IPS DF 4.7 (cell line): ENCODE results near the gene PRKG1.
"Not testable (repeated sequence)": the region's sequence is repeated elsewhere in the genome, so short reads cannot be mapped to it uniquely, and the experiment has no call there.

Source experiments
- DNase-seq: peaks from one replicate; pipeline ENCODE4 v3.0.0-alpha.2; 2013; ENCODE audit warnings: low spot score; ENCODE audit errors: extremely low read depth

PRKG1 gene

DNA sequence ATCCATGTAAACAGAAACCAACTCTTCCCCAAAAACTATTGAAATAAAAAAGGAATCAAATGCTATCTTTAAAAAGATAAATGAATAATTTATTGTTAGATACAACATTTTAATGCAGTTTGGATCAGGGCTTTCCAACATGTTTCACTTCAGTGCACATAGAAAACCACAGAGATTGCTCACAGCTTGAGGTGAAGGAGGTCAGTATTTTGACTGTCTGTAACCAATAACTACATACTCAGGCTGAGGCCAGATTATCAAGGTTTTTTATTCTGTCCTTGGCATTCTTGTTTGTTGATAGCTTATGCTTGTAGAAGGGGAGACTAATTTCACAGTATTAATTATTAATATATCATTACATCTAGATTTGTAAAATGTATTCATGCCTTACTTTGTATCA lies 195.5 kb downstream of the PRKG1 start:
- DNase-seq: no peak

DNA sequence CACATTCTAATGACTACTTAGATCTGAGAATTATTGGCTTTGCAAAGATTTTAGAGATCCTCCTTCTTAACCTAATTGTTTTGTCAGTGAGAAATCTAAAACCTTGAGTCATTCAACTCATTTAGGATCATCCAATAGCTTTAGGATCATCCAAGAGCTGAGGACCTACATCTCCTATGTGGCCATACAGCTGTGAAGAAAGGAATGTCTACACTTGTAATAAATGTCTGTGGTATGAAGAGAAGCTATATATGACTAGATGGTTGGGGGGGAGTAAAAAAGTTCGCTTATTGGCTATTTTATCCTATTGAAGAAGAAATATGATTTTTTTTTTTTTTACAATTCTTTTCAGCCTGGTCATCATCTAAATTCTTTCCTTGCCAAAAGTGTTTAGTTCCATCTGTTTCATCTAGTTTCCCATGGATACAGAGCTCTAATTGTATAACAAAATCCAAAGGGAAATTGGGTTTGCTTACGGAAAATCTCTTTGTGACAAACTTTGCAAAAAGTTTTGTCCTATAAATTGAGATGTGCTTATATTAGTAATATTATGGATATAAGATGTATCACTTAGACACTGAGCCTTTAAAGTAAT lies 196.7 kb downstream of the PRKG1 start:
- no peak for DNase-seq

- DNase-seq: not testable (repeated sequence)
Observed at GRCh38 chr10:51272099-51272498, 197.8 kb downstream of the PRKG1 start.

DNA sequence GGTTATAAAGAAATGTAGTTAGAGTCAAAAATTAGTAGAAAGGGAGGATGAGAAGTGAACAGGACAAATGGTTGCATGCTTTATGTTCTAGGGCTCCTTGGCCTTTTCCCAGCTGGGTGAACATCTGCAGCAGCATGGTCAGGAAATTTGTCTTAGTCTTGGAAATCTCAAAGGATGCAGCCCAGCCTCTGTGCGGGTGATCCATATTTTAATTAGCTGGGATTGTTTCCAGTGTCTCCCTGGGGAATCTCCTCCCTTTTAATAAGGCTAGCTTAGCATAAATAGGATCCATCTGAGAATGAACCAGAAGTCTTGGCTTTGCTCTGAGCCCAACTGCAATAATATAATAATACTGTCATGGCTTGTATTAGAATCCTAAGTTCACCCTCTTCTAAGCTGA lies 198.3 kb downstream of the PRKG1 start:
- no peak for DNase-seq

GRCh38 chr10:51273574-51273973 lies 199.3 kb downstream of the PRKG1 start:
- no peak for DNase-seq

GRCh38 chr10:51276097-51276496 lies 201.8 kb downstream of the PRKG1 start:
- DNase-seq: not testable (repeated sequence)

DNA sequence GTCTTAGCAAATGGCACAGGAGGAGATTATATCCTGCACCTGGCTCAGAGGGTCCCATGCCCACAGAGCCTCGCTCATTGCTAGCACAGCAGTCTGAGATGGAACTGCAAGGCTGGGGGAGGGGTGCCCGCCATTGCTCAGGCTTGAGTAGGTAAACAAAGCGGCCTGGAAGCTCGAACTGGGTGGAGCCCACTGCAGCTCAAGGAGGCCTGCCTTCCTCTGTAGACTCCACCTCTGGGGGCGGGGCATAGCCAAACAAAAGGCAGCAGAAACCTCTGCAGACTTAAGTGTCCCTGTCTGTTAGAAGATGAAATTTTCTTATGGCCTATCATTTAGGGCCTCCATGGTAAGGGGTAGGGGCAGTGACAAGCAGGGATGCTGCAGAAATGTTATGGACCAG lies 207.1 kb downstream of the PRKG1 start:
- DNase-seq: not testable (repeated sequence)

DNA sequence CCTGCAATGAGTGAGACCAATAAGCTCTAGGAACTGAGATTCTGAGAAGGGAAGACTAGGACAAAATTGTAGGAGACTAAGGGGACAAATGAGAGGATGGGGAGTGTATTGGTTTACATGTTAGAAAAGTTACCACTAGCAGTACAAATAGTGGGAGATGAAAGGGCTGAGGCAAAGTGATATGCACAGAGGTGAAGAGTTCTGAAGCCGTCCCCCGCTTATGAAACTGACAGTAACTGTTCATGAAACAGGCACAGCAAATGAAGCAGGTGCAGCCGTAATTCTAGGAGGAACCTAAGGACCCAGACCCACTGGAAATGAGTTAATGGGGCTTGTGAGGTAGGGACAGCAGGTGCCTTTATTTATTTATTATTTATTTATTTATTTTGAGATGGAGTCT lies 211.3 kb downstream of the PRKG1 start:
- DNase-seq: no peak

DNA sequence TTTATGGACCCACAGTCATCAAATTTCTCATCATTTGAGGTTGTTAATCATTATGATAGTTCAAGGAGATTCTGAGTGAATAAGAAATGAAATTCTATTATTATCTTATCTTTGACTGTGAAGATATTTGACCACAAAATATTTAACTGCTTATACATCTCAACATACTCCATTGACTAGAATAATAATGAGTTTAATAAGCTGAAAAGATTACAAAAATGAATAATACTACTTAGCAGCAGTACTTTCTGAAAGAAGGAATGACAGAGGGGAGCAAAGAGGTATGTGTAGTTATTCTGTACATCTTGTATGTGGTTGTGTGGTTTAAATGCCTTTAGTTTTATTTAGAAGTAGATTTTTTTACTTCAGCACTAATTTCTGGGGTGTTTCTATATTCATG lies 214.2 kb downstream of the PRKG1 start:
- no peak for DNase-seq

DNA sequence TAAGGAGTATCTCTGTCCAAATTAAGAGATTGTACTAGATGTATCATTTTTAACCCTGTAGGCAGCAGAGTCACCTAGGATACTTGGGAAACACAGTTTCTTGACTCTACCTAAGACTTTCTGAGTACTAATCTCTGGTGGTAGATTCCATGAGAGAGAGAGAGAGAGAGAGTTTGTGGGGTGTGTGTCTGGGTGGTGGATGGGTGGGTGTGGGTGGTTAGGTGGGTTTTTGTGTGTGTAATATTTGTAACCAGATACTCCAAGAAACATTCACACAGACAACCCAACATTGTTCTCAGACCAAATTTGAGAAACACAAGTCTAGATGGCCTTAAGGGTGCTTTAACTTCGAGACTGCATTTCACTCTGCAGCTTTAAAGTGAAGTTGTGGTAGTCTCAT lies 215.2 kb downstream of the PRKG1 start:
- no peak for DNase-seq

GRCh38 chr10:51291961-51292360 lies 217.7 kb downstream of the PRKG1 start:
- no peak for DNase-seq

GRCh38 chr10:51297438-51297837 lies 223.2 kb downstream of the PRKG1 start:
- DNase-seq: no peak

DNA sequence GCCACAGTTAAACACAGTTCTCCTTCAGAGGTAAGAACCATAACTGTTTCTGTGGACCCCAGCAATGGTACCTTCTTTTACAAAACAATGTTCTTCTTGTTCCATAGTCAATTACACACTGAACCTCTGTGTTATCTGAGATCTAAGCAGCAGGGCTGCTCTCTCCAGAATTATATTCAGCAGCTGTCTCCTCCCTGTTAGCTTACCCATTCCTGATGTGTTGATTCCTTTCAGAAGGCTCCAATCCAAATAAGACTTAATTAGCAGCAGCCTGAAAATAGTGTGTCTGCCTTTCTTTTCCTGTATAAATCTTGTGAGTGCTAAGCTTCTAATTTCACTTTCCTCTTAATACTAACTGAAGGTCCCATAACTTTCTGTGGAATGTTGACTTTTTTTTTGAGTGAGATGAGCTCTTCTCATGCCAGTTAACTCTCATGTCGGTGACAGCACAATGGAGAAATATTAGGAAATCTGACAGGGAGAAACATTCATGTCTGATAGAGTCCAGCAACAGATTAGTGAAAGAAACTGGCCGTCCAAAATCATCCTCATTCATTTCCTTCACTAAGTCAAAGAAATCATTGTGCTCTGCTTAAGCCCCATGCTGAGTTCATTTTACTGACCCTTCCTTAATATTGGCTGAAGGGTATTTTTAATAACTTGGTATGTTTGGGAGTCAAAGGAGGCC lies 226.5 kb downstream of the PRKG1 start:
- no peak for DNase-seq

GRCh38 chr10:51301644-51302043 lies 227.4 kb downstream of the PRKG1 start:
- DNase-seq: no peak

DNA sequence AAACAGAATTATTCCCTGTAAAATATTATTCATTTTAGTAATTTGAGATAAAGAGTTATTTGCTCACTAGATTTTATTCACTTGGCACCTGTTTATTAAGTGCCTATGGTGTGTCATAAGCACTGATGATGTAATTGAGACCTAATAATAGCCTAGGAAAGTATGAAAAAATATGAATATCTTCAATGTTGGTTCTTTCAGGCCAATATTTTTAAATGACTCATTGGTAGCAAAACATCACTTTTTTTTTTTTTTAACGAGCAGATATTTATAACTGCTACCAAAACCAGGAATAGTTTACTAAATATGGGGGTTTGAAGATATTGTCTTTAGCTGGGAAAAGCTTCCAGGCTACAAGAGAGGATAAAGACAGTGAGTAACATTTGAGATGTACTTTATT lies 228.0 kb downstream of the PRKG1 start:
- no peak for DNase-seq

GRCh38 chr10:51308116-51308515 lies 233.8 kb downstream of the PRKG1 start:
- DNase-seq: no peak

DNA sequence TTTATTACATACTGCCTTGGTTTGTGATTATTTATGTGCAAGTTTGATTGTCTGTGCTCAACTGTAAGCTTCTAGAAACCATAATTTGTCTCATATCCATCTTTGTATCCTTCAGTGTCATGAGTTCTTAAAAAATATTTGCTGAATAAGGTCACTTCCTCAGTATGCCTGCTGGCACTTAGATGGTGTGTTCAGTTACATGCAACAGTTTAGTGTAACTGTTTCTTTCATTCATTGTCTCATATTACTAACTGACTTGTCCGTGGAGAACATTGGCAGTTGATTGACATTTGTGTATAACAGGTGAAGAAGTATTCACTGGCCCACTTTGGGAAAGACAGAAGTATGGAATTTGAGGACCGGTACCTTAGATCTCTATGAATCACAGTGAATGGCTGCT lies 236.9 kb downstream of the PRKG1 start:
- no peak for DNase-seq

GRCh38 chr10:51312817-51313216 lies 238.5 kb downstream of the PRKG1 start:
- DNase-seq: no peak

- DNase-seq: no peak
Observed at GRCh38 chr10:51313251-51313650, 239.0 kb downstream of the PRKG1 start.

DNA sequence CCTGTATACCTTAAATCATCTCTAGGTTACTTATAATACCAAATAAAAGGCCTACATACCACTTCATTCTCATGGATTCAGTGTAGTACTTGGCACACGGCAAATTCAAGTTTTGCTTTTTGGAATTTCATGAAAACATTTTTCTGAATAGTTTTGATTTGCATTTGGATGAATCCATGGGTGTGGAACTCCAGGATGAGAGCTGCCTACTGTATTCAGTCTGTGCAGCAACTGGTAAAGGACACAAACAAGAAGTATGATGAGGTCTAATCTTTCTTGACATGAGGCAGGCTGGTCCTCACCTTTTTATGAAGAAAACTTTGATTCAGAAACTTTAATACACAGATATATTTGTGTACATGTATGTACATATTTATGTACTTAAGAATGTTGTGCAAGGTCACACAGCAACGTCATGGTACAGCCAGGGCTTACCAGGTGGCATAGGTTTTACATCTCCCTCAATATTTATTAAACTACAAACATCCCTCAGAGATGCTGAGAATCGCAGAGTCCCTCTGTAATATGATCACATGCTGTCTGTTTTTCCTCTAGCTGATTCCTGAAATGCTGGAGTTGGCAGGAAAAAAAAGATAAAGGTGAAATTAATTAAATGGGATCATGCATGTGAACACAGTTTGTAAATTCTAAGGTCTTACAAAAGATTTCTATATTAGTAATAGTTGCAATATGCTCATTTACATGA lies 239.6 kb downstream of the PRKG1 start:
- no peak for DNase-seq

DNA sequence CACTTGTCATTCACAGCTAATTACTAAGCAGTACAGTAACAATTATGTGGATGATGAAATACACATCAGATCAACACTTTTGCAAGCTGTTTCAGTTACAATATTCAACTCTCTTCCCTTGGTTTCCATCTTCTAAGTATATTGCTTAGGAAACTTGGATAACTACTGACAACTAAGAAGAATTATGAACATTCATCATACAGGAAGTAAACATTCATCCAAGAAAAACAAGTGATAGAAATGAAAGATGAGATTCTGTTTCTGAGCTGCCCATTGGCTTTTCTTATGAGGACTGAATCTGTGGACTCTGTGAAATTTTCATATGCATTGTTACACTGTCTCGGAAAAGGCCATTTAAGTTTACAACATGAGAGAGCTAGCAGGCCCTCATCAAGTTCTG lies 240.2 kb downstream of the PRKG1 start:
- DNase-seq: no peak

- DNase-seq: no peak
Observed at GRCh38 chr10:51318399-51319172, 244.3 kb downstream of the PRKG1 start.
